GM19351 (cell line): ENCODE results near the gene CABP1.

Experiments used
- ATAC-seq: cut with Tn5 transposase; IDR thresholded peaks from one replicate; pipeline ENCODE4 v1.9.1; 2021; ENCODE audit warnings: mild to moderate bottlenecking, moderate library complexity; ENCODE audit not compliant: unreplicated experiment

CABP1 gene

DNA sequence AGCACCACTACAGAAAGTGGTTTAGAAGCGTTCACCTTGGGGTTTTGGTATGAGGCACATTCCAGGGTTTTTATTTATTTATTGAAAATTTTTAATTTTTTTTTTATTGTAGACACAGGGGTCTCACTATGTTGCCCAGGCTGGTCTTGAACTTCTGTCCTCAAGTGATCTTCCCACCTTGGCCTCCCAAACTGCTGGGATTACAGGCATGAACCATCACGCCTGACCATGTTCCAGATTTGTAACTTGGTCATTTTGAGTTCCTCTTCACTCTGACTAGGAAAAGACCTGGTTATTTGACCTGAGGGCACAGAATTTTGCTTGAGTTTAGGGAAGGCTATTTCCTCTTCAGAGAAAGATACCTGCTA lies 49.6 kb downstream of the CABP1 start:
- no peak for ATAC-seq

DNA sequence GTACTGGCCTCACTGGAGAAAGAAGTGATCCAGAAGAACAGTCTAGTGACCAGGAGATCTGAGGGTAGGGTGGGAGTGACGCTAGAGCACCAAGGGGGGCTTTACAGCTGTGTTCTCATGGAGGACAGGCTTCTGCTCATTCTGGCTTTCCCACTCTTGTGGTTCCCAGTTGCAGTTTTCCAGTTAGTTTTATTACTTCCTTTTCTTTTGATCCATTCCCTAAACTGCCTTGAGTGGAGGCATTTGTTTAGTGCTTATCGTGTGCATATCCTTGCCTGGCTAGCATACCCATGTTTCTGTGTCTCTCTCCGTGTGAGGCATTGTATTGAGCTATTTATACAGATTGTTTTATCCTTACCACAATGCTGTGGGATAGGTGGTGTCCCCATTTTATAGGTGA lies 50.6 kb downstream of the CABP1 start:
- no peak for ATAC-seq

DNA sequence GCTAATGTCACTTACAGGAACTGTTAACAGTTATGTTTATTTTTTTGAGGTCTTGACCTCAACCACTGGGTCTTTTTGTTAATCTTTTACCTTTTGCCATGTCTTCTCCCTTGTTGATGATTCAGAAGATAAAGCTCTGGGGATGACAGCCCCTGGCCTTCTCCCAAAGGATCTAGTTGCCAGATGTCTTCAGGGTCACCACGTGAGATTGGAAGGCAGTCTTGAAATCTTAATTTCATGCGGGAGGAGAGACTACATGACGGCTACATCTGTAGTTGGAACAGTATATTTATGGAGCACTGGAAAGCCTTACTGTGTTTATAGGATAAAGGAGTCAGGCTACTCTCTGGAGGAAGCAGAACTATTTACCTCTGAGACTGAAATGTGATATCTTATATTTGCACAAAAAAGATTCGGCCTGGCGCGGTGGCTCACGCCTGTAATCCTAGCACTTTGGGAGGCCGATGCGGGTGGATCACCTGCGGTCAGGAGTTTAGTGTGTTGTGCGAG lies 52.2 kb downstream of the CABP1 start:
- no peak for ATAC-seq

DNA sequence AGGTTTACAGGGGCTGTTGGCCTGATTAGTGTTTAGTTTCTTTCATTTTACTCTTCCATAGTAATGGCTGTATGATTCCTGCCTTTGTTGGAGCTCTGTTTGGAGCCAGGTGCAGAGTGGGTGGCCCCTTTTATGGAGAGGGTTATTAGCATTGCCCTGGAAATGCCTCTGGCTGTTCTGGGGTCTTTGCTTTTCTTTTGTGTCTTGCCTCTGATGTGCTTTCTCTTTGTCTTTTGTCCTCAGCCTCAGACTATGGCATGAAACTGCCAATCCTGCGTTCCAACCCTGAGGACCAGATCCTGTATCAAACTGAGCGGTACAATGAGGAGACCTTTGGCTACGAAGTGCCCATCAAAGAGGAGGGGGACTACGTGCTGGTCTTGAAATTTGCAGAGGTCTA lies 53.4 kb downstream of the CABP1 start:
- ATAC-seq: no peak

DNA sequence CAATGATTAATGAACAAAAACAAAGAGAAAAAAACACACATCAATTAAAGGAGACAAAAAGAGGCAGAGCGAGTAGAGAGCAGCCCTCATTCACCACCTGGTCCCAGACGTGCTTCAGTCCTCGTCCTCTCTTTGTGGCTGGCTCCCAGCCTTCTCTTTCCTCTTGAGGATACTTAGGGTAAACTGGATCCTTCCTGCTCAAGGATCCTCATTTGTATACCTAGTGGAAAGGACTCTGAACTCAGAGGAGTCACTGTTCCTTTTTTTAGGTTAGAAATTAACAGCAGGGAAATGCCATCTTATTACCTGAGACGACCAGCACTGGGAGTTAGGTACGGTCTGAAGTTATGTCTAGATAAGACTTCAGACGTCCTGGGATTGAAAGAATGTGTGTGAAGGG lies 56.2 kb downstream of the CABP1 start:
- no peak for ATAC-seq

DNA sequence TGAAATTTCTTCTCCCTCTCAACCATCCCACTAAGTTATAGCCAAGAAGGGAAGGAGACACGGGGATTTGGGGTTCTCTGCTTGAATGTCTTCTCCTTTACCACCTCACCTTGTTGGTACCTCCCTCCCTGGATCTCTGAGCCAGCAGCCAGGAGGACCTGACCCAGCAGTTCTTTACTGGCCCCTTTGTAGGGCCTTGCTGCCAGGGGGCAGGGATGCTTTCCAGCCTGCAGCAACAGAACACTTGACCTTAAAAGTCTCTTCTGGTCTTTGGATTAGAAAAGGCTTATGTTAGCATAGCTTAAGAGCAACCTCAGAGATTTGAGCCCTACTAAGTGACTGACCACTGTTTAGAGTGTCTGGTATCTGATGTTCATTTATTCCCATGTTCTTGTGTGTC lies 56.9 kb downstream of the CABP1 start:
- ATAC-seq: no peak

DNA sequence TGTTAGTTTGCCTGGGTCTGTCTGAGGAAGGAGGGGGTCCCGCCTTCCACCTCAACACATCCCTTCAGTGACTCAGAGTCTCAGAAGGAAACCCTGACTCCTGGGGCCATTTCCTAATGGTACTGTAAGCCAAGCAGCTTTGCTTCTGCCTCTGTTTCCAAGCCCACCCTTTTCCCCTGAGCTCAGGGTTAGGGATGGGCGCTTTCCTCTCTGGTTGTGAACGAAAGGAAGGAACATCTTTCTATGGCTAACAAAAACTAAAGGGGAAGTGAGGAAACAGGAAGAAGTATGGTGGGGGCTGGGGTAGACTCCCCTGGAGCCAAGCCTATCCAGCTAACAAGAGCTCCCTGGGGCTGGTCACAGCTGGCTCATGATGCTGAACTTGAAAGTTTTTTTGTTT lies 58.2 kb downstream of the CABP1 start:
- ATAC-seq: no peak

DNA sequence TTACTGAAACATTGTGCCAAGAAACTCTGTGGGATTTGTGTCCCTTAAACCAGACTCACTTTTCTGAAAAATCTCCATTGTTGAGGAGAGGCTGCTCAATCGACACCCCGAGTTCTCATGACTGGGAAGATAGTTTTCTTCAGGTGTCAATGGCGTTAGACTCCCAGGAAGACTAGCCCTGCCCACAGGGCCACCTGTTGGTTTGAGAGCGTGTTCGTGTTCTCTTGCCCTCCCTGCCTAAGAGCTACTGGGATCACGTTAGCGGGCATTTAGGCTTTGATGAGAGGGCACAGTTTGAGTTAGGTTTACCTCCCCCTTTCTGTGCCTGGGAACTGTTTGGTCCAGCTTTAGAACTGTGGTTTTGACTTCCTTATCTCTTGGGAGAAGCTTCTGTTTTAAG lies 59.1 kb downstream of the CABP1 start:
- ATAC-seq: no peak

DNA sequence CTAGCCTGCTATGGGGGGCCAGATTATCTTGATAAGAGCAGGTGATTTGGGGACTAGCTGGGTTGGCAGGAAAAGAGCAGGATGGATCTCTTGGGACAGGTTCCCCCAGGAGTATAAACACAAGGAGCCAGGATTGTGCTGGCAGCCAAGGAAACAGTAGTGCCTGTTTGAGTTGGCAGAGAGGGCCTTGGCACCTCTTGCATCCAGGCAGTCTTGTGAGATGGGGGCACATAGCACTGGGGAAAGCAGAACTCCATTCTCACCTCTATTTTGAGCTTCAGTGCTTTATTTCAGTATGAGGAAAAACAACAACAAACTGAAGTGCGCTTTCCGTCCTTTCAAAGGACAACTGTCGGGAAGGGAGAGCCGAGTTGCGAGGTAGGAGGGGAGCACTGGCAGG lies 60.5 kb downstream of the CABP1 start:
- no peak for ATAC-seq

DNA sequence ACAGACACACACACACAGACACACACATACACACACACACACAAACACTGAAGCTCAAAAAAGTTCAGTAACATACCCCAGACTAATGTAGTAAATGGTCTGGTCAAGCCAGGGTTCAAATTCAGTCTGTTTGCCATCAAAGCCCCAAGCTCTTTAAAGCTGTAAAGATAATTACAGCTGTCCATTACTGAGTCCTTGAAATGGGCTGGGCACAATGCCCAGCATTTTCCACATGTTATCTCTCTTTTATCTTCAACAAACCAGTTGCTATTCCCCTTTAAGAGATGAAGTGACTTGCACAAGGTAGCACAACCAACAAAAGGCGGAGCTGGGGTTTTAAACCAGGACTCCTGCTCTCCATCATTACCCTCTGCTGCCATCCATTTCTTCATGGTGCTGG lies 62.2 kb downstream of the CABP1 start:
- ATAC-seq: no peak

DNA sequence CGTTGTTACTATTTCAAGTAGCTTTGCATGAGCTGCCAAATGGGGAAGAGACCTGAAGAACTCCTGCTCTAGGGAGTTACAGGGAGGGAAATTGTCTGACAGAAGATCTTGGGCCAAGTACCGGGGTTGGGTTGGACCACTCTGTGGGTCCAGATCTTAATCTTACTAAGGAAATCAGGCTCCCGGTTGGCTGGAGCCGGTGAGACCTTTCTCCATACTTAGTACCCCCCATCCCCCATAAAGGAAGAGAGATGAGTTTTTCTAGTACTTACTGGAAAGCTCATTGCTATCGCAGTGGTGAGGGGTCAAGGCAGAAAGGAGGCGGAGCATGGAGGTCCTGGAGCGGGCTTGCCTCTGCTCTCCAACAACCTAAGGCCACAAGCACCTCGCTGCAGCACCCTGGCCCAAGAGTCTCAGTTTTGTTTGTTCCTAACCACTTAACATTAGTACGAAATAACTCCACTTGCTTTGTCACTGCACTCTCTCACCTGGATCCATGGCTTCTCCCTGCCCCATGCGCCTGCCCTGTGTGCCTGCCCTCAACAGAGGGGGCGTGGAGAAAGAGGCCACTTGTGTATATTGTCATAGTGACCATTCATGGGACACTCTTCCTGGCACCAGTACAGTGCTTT lies 63.0 kb downstream of the CABP1 start:
- ATAC-seq: no peak

DNA sequence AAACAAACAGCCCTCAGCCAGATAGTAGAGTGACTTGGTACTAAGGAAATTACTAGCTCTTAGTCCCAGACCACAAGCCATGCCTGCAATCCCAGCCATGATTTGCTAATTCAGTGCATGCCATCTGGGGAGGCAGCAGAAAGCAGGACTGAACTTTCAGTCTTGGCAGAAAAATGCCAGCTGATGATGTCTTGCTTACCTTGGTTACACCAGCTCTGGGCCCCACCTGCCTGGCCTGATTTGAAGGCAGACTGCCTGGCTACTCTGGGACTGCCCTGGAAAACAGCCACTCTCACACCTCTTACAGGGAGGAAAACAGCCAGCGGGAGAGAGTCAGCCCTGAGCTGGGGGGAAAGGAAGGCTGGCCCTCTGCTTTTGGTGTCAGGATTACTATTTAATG lies 65.2 kb downstream of the CABP1 start:
- no peak for ATAC-seq

DNA sequence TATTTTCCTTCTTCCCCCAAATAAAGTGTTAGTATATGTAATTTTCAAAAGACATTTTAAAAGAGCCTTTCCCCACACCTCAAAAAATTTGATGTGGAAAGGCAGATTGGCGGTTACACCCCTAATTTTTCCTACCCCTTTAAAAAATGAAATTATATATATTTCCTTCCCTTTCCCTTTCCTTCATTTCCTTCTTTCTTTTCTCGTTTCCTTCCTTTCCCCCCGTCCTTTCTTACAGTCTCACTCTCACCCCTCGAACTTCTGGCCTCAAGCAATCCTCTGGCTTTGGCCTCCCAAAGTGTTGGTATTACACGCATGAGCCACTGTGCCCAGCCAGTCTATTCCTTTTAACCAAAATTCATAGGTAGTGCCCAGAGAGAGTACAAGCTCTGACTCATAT lies 65.6 kb downstream of the CABP1 start:
- no peak for ATAC-seq

DNA sequence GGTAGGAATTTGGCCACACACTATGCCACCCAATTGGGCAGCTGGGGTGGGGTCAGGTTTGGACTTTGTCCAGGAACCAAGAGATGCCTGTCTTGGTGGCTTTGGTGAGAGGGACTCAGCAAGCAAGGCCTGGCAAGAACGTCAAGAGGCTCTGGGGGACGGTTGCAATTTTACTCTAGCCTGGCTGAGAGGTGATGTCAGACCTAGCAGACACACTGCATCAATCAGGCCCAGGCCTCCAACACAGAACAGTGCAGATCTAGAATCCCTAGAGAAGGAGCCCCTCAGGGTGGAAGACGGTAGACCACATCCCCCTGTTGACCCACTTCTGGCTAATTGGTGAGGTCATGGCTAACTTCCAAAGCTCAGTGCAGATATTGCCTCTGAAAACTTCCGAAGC lies 68.2 kb downstream of the CABP1 start:
- no peak for ATAC-seq

DNA sequence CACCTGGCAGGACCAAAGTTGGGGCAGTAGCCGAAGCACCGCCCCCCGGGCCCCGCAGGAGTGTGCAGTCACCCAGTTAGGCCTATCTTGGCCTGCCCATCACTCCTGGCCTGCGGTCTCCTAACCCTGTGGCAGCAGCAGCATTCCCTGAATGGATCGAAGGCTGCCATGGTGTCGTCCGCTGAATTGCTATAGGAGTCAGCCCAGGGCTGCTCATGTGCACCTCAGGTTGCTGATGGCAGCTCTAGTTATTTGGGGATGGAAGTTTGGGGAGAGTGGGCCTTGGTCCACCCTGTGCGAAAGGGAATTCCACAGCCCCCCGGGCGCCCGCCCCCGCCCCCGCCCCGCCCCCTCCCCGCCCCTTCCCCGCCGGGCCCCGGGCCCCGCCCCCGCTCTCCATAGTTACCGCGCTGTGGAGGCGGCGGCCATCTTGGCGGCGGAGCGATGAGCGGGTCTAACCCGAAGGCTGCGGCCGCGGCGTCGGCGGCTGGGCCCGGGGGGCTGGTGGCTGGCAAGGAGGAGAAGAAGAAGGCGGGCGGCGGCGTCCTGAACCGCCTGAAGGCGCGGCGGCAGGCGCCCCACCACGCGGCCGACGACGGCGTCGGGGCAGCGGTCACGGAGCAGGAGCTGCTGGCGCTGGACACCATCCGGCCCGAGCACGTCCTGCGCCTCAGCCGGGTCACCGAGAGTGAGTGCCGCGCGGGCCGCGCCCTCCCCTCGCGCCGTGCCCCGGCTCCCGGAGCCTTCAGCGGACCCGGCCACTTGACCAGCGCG lies 69.8 kb downstream of the CABP1 start, which contains the start of gene UNC119B:
Gene UNC119B, plus strand, starts transcription at position 428 of the 774 bp plus-strand sequence. Its CDS starts 17 bp downstream, at position 445.
- ATAC-seq: peak; percentile 68

DNA sequence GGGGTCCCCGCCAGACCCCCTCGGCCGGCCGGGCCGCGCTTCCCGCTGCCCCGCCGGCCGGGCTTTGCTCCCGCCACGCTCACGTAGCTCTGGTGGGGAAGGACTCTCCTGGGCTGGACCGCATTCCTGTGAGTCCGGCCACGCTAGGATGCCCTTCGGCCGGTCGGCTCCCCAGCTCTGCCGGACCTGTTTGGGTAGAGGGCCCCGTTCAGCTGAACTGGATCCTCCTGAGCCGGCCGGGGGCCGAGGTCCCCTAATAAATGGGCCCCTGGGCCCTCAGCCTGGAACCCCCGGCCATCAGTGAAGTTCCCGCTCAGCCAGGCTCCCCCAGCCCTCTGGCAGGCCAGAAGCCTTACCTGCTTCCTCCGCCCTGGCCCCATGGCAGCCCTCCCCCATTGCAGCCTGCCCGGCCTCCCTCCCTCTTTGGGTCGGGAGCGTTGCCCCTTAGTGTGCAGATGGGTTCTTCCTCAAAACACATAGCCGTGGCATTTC lies 70.4 kb downstream of the CABP1 start:
- peak; percentile 35 for ATAC-seq

DNA sequence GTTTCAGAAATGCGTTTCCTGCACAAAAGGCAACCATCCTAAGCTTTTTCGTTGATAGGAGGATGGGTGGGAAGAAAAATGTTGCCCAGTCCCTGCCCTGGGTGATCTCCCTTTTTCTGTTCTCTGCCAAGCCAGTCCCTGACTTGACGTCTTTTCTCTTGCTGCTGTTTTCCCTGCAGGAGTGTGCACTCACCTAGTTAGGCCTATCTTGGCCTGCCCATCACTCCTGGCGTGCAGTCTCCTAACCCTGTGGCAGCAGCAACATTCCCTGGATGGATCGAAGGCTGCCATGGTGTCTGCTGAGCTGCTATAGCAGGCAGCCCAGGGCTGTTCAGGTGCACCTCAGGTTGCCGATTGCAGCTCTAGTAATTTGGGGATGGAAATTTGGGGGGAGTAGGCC lies 71.0 kb downstream of the CABP1 start:
- ATAC-seq: no peak

DNA sequence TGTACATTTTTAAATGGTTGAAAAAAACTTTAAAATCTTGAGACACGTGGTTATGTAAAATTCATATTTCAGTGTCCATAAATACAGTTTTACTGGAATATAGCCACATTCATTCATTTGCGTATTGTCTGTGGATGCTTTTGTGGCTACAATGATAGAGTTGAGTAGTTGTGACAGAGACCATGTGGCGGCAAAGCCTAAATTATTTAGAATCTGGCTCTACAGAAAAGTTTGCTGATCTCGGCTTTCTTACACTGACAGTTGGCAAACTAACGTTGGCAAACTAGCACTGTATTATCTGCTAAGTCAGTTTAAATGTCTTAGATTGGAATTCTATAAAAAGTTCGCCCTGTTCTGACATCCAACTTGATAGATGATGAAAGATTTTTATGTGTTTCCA lies 72.2 kb downstream of the CABP1 start:
- ATAC-seq: no peak

DNA sequence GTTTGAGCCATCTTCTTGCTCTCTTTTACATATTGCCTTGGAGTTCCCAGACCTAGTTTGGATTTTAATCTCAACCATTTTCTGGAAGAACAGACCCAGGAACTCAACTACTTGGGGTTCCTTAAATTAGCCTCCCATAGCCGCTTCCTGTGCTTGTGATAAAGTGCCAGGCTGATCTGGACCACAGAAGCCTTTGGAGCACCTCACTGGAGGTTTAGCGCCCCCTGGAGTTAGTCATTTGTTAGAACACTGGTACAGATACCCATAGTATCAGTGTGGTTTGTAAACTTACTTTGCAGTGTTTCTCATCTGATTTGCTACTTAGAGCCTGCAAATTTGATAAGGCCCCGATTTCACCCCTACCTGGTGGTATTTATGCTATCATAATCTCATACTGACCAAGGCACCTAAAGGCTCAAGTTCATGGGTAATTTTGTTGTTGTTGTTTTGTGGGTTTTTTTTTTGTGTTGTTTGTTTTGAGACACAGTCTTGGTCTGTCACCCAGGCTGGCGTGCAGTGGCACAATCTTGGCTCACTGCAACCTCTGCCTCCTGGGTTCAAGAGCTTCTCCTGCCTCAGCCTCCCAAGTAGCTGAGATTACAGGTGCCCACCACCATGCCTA lies 73.5 kb downstream of the CABP1 start:
- no peak for ATAC-seq
